GM18951 (cell line): ENCODE results near the gene EYA2.

Experiments
- POLR2A ChIP-seq: IDR thresholded peaks from 4 replicates; pipeline ENCODE4 v1.6.1; 2011; ENCODE audit warnings: mild to moderate bottlenecking; ENCODE audit not compliant: insufficient read length, insufficient read depth; ENCODE audit errors: extremely low read depth
- in situ Hi-C: fragments of 300-500 bp; cut with MboI; formaldehyde crosslinking; loops from one replicate; pipeline ENCODE4 v1.12.0; 2022; ENCODE audit warnings: low sequenced_read_pairs, mixed read lengths, inconsistent platforms; ENCODE audit not compliant: unreplicated experiment

The EYA2 gene

DNA sequence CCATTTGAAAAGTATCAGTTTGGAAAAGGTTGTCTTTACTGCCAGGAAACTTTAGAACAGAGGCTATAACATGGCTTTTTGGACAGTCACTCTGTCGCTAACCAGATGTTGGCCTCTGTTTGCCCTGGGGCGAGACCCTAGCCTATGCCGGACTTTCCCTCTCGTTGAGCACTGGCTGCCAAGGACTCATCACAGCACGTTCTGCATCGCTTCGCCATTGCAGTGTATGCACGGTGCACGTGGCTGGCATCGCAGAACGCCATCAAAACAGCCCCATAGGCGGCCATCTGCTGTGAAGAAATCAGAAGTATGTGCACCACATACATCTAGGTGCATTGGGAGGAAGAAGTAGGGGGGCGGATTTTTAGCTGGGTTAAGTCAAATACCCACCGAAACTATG lies 156.4 kb downstream of the EYA2 start:
- in situ Hi-C loops, result no loop called here
- no peak for TF ChIP-seq POLR2A

DNA sequence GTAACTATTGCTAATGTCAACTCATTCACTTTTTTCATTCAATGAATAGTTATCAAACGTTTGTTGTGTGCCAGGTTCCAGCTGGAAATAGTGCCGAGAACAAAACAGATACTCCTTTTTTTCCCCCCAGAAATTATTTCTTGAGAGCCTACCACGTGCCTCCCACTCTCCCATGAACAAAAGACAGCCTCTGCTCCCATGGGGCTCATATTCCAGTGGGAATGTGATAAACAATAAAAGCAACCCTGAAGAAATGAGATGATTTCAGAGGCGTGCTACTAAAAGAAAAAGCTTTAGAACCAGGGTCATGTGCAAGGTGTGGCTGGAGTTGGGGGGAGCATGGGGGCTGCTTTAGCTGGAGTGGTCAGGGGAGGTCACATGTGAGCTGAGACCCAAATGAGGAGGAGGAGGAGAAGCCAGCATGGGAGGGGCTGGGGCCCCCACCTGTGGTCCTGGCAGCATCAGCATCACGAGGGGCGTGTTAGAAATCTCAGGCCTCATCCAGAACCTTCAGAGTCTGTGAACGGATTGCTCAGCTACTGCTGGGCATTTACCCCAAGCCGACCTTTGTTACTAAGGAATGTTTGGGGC lies 157.4 kb downstream of the EYA2 start:
- in situ Hi-C loops, result no loop called here
- TF ChIP-seq POLR2A, result no peak

DNA sequence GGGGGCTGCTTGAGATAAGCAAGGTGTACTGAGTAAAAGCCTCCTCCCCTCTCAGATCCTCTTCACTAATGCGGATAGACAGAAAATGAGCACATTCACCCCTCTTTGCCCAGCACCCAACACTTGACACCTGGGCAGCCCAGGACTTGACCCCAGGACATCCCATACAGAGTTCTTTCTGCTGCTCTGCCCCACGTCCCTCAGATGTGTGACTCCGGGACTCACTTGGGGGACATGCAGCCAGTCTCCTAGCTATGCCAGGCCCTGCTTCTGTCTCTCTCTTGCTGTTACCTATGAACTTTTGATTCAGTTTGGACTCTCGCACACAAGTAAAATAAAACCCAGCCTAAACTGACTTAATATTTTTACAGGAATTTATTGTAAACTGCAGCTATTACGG lies 159.9 kb downstream of the EYA2 start:
- TF ChIP-seq POLR2A, result no peak
- in situ Hi-C loops, result no loop called here

DNA sequence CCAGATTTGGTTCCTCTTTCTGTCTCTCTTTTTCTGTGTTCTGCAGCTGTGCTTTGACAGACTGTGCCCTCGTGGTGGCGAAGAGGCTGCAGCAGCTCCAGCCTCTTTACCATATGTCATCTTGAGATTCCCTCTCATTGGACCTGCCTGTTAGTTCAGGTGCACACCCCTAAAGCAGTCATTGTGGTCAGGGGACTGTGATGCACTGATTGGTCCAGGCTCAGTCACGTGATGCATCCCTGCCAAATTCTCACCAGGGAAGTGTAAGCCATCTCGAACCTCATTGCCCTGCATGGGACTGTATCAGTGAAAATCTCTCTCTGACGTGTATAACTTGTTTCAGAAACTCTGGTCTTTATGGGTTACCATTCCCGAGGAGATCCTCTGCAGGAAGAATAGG lies 160.3 kb downstream of the EYA2 start:
- no peak for TF ChIP-seq POLR2A
- in situ Hi-C loops, result no loop called here

DNA sequence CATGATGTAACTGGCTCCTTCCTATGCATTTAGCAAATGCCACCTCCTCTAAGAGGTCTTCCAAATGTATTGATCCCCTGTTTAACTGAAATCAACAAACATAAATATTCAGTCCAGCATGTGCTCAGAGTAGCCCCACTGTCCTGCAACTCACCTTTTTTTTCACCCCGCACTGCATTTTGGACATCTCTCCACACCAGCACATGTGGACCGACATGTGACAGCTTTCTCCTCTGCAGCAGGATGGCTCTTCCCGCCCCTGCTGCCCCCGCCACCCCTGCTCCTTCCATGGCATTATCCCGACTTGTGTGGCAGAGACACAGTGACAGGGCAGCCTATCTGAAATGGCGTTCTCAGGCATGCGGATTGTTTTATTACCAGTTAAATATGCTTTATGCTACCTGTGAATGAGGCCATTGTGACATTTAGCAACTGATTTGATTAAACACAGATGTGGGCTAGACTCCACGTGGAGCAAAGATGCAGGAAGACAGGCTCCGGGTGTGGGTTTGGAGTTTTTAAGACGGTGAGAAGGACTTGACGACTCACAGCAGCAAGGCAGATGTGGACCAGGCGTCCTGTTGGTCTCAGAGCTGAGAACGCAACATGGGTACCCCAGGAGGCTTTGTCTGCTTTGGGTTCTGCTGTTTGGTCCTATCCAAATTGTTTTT lies 161.2 kb downstream of the EYA2 start:
- in situ Hi-C loops, result no loop called here

DNA sequence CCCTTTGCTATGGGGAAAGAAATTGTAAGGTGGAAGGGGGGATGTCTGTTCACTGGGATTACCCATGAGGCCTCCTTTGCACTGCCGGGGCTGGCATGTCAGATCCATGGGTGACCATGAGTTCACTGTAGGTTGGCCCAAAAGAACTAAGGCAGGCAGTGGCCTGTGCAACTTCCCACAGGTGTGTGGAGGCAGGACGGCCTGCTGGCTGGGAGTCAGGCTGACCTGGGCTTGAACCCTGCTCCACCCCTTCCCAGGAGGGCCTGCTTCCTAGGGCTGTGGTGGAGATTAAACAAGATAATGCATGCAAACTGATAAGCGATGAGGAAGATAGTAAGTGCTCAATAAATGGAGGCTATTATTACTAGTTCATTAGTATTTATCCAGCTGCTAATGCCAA lies 163.0 kb downstream of the EYA2 start:
- TF ChIP-seq POLR2A, result no peak
- in situ Hi-C loops, result no loop called here

More for the DNA sequence above, 161.2 kb downstream of the EYA2 start:
- TF ChIP-seq POLR2A, result no peak

DNA sequence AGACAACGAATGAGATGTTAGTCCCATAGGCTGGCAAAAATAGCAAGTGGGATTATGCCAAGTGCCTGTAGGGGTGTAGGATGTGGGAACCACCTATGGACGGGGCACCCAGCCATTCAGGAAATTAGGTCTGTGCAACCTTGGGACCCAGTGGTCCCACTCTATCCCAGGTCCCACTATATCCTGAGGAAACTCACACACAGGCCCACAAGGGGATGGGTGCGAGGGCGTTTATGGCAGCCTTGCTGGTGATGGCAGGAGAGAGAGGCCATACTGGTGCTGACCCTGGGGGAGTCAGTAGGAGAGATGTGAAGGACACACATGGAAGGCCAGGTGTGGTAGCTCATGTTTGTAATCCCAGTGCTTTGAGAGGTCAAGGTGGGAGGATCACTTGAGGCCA lies 163.6 kb downstream of the EYA2 start:
- TF ChIP-seq POLR2A, result no peak
- in situ Hi-C loops, result no loop called here

DNA sequence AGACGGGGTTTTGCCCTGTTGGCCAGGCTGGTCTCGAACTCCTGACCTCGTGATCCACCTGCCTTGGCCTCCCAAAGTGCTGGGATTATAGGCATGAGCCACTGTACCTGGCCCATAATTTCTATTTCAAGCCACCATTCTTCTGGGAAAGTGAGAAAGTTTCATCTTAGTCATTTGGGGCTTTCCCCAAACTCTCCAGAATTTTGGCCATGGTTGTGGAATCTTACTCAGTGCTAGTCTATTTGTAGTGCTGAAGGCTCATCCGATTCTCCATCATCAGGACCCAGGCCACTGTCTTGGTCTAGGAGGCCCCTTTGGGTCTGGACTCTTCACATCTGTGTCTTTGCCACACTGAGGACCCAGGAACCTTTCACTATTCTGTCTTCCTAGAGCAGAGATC lies 164.9 kb downstream of the EYA2 start:
- TF ChIP-seq POLR2A, result no peak
- in situ Hi-C loops, result no loop called here

DNA sequence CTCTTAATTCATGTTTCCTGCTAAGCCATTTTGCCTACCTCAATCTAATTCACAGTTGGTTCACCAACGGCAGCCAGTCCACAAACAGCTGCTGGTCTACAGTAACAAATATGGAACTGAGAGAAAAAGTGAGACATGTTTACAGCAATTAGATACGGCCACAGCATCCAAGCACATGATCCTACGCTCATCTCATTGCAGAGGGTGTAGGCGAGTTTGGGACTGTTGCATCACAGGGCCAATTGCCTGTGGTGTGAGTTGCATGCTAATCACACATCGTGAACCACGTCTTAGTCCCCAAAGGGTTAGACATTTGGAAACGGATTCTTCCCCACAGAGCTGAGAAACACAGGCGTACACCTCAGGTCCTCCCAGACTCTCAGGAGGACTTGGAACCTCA lies 166.9 kb downstream of the EYA2 start:
- no peak for TF ChIP-seq POLR2A
- in situ Hi-C loops, result no loop called here

DNA sequence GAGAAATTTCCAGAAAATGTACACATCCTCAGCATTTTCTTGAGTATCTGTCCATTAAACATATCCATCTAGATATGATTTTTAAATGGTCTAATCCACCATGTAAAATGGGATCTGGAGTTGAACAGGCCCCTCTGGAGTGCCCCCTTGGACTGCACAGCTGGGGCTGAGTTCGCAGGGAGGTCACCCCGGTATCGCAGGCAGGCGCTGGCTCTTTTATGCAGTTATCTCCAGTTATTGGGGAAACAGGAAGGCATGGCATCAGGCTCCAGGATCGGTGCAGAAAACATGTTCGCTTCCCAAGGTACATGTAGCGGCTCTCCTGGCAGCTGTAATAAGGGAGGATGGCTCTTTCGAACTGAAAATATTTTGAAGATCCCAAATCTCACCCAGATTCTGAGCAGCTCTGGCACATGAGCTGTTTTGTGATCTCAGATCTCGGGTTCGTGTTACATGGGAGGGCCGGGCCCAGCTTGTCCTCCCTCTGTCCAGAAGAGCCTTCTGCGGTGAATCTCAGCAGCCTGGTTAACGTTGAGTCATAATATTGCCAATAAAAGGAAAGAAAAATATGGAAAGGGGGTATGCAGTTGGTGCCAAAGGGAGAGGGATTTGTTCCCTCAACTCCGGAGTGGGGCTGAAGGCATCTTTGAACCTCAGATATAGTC lies 167.7 kb downstream of the EYA2 start:
- in situ Hi-C loops, result no loop called here
- TF ChIP-seq POLR2A, result no peak

DNA sequence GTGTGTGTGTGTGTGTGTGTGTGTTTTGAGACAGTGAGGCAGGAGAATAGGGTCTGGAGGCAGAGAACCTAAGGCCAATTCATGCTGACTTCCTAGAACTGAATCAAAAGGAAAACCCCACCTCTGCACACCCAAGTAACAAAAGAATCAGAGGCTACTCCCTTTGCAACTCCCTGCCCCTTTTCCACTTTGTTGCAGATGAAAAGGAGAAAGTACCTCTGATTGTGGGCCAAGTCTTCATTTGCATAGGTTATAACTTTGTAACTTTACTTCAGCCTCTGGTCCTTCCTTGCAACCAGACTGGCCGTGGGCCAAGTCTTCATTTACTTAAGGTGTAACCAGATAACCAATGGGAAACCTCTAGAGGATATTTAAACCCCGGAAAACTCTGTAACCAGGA lies 168.8 kb downstream of the EYA2 start:
- TF ChIP-seq POLR2A, result no peak
- in situ Hi-C loops, result no loop called here

DNA sequence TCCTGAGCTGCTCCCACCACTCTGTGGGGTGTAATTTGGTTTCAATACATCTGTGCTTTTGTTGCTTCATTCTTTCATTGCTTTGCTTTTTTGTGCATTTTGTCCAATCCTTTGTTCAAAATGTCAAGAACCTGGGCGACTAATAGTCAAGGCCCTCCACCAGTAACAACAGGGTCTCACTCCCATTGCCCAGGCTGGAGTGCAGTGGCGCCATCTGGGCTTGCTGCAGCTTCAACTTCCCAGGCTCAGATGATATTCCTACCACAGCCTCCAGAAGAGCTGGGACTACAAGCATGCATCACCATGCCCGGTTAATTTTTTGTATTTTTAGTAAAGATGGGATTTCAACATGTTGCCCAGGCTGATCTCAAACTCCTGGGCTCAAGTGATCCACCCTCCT lies 169.2 kb downstream of the EYA2 start:
- no peak for TF ChIP-seq POLR2A
- in situ Hi-C loops, result no loop called here

DNA sequence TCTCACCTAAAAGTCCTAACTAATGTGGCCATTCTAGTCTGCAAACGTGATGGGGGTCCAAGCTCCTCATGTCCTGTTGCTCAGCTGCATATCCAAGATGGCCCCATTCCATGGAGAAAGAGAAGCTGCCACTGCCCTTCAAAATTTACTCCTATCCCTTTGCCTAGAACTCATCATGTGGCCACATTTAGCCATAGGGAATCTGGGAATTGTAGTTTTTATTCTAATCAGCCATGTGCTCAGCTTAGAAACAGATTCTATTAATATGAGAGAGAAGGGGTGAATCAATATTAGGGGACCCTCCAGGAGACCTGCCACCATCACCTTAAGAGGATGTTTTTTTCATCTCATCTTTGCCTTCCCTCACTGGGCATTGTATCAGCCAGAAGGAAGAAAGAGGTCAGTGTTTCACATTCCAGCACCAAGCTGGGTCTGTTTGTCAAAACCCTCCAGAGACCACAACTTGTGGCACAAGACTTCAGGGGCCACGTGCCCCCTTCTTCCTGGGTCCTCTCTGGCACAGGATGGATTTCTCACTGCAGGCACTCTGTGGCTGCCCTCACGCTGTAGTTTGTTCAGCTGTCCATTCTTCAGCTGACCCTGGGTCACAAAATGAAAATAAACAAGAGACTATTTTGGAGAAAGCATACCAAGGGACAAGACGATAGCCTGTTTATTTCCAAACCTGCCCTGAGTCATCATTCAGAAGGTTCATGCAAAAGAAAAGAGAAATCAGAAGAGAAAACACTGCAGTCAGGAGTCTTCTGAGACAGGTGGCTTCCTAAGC lies 172.0 kb downstream of the EYA2 start:
- TF ChIP-seq POLR2A, result no peak
- in situ Hi-C loops, result no loop called here
